Parathyroid adenoma (tissue), 2 donors: ENCODE data around the gene TMEM212.
"Not testable (repeated sequence)": the region's sequence is repeated elsewhere in the genome, so short reads cannot be mapped to it uniquely, and the experiment has no call there.

ENCODE experiments used
- H2AFZ ChIP-seq: fragments of 300-600 bp; sonication (generic); one replicate; pipeline ENCODE4 v1.7.0; 2017; ENCODE audit warnings: antibody characterized with exemption, mild to moderate bottlenecking
- H3K27ac ChIP-seq: fragments of 300-600 bp; sonication (generic); one replicate; pipeline ENCODE4 v1.7.0; 2017
- H3K27me3 ChIP-seq: fragments of 300-600 bp; sonication (generic); one replicate; pipeline ENCODE4 v1.7.0; 2017; ENCODE audit warnings: low read length; ENCODE audit not compliant: control insufficient read depth, insufficient read depth
- H3K36me3 ChIP-seq: fragments of 300-600 bp; sonication (generic); one replicate; pipeline ENCODE4 v1.7.0; 2017; ENCODE audit warnings: low read length; ENCODE audit not compliant: control insufficient read depth, insufficient read depth
- H3K4me1 ChIP-seq: fragments of 300-600 bp; sonication (generic); one replicate; pipeline ENCODE4 v1.7.0; 2017; ENCODE audit warnings: control low read depth
- H3K4me2 ChIP-seq: fragments of 300-600 bp; sonication (generic); one replicate; pipeline ENCODE4 v1.7.0; 2017; ENCODE audit warnings: low read length
- H3K4me3 ChIP-seq: fragments of 300-600 bp; sonication (generic); one replicate; pipeline ENCODE4 v1.7.0; 2017; ENCODE audit warnings: low read depth, low read length
- H3K79me2 ChIP-seq: fragments of 300-600 bp; sonication (generic); one replicate; pipeline ENCODE4 v1.7.0; 2017; ENCODE audit warnings: control low read depth
- H3K9ac ChIP-seq: fragments of 300-600 bp; sonication (generic); one replicate; pipeline ENCODE4 v1.7.0; 2017; ENCODE audit warnings: mild to moderate bottlenecking
- H3K9me3 ChIP-seq: fragments of 300-600 bp; sonication (generic); one replicate; pipeline ENCODE4 v1.7.0; 2017; ENCODE audit warnings: low read length; ENCODE audit not compliant: control insufficient read depth
- TF ChIP-seq, protein P1 (sequence below): fragments of 300-600 bp; sonication (generic); IDR thresholded peaks from one replicate; pipeline ENCODE4 v1.7.0; 2017; ENCODE audit warnings: antibody characterized with exemption, mild to moderate bottlenecking
- donor health status: primary hyperparathyroidism.

Gene TMEM212

DNA sequence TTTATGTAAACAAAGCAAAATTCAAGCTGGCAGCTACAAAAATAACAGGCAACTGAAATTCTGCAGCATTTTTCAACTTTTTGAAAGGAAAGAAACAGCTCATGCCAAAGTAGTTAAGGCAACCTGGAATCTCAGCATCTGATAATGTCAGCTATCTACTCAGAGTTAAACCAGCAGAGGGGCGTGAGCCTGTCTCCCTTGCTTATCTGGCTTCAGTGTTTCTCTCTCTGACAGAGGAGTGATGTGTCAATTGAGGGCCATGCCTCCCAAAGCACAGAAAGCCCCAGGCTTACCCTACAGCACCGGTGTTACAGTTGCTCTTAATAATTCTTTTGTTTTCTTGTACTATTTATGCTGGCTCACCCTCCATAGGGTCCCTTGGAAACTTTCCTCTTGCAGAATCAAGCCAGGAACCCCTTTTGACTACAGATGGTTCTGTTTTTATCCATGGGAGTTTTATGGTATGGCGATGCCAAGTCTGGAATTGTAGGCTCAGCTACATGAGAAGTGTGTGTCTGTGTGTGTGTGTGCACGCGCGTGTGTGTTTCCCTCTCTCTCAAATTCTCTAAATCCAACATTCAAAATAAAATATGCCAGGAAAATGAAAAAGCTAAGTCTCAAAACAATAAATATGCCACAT lies 7.3 kb downstream of the TMEM212 start:
- H3K4me1 ChIP-seq, result no peaks in the 10 kb centered on the region
- H3K4me3 ChIP-seq, result no peak overlapping the region
- peaks cover 3% of the 10 kb centered on the region for H3K9me3 ChIP-seq
- no peak overlapping the region for H3K27ac ChIP-seq
- TF ChIP-seq, protein P1, sequence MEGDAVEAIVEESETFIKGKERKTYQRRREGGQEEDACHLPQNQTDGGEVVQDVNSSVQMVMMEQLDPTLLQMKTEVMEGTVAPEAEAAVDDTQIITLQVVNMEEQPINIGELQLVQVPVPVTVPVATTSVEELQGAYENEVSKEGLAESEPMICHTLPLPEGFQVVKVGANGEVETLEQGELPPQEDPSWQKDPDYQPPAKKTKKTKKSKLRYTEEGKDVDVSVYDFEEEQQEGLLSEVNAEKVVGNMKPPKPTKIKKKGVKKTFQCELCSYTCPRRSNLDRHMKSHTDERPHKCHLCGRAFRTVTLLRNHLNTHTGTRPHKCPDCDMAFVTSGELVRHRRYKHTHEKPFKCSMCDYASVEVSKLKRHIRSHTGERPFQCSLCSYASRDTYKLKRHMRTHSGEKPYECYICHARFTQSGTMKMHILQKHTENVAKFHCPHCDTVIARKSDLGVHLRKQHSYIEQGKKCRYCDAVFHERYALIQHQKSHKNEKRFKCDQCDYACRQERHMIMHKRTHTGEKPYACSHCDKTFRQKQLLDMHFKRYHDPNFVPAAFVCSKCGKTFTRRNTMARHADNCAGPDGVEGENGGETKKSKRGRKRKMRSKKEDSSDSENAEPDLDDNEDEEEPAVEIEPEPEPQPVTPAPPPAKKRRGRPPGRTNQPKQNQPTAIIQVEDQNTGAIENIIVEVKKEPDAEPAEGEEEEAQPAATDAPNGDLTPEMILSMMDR, result no peak
- H3K36me3 ChIP-seq, result no peaks in the 10 kb centered on the region
- H2AFZ ChIP-seq, result no peak overlapping the region
- H3K9ac ChIP-seq, result no peak overlapping the region
- no peaks in the 10 kb centered on the region for H3K27me3 ChIP-seq
- no peak overlapping the region for H3K4me2 ChIP-seq
- no peaks in the 10 kb centered on the region for H3K79me2 ChIP-seq

DNA sequence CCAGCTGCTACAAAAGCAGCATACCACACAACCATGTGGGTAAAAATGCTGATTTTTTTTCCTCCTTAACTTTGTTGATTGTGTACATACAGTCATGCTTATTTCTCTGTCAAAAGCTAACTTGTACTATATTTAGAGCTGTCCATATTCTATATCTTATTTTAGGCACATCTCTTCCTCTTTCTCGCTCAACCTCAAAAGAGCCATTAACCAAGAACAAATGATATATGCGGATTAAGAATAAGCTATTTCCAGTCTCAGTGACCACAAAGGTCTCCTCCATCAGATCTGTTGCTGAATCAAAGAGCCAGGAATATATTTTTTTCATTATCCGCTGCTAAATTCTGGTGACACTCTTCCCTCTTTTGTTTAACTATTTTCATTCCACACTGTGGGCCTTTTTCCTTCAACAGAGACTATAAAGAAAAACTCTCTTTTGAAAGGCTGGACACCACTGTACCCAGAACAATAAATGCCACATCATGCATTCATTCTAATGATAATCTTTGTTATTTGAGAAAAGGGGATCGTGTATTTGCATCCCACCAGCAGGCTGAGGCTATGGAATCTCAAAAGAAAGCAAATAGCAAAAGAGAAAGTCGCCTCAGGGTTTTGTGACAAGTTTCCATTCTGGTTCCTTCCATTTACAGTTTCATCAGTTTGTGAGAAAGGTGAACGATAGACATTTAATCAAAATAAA lies 8.0 kb downstream of the TMEM212 start:
- Histone ChIP-seq H3K27me3 (no peaks in the 10 kb centered on the region), H3K27ac (no peak overlapping the region), H3K4me3 (no peak overlapping the region), H3K79me2 (no peaks in the 10 kb centered on the region), H3K9ac (no peak overlapping the region), H3K9me3 (peaks cover 3% of the 10 kb centered on the region), H2AFZ (no peak overlapping the region), H3K36me3 (no peaks in the 10 kb centered on the region), H3K4me2 (no peak overlapping the region), H3K4me1 (no peaks in the 10 kb centered on the region)
- TF ChIP-seq, protein P1, result no peak

DNA sequence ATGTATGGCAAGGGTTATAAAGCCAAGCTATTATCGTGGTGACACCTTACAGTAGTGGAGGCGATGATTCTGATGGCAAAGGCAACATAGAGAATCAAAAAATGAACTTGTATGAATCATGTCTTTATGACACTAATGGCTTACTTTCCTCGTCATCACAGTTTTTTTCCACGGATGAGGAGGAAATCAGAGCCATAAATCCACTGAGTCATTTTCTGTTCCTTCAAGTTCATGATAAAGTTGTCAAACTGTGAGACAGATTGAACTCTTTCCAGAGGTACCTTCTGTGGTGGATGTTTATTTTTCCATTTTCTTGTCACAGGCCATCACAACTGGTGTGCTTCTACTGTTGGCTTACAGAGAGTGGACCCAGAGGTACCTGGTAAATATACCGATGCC lies 8.5 kb downstream of the TMEM212 start:
- Histone ChIP-seq H3K27me3 (no peaks in the 10 kb centered on the region), H3K9me3 (peaks cover 3% of the 10 kb centered on the region), H3K36me3 (no peaks in the 10 kb centered on the region), H3K4me3 (no peak overlapping the region), H3K4me1 (no peaks in the 10 kb centered on the region), H3K79me2 (no peaks in the 10 kb centered on the region), H3K9ac (no peak overlapping the region), H3K4me2 (no peak overlapping the region), H3K27ac (no peak overlapping the region), H2AFZ (no peak overlapping the region)
- TF ChIP-seq, protein P1, result no peak

DNA sequence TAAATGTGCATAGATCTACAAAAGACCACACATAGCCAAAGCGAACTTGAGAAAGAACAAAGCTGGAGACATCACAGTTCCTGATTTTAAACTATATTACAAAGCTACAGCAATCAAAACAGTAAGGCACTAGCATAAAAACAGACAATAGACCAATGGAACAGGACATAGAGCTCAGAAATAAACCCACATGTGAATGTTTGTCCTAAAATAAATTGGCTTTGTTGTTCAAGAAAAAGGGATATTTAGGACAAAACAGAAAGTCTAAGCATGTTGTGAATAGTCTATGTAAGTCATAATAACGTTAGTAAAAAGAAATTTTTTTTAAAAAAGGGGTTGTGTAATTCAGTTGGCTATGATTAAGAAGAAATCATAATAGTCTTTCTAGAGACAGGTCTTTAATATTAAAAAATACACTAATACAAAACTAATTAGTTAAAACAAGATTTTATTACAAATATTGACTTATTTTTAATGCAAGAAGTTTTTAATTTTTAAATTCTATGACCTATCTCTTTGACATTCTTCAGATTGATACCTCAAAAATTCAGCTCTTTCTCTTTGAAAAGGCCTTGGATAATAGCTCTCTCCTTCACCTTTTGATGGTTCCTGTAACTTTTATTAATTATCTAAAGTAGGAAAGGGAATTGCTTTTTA lies 11.6 kb downstream of the TMEM212 start:
- no peak overlapping the region for H3K4me3 ChIP-seq
- no peaks in the 10 kb centered on the region for H3K27me3 ChIP-seq
- TF ChIP-seq, protein P1, result no peak
- H3K4me2 ChIP-seq, result no peak overlapping the region
- no peak overlapping the region for H3K27ac ChIP-seq
- no peak overlapping the region for H2AFZ ChIP-seq
- no peaks in the 10 kb centered on the region for H3K4me1 ChIP-seq
- H3K79me2 ChIP-seq, result no peaks in the 10 kb centered on the region
- peaks cover 3% of the 10 kb centered on the region for H3K9me3 ChIP-seq
- no peak overlapping the region for H3K9ac ChIP-seq
- H3K36me3 ChIP-seq, result no peaks in the 10 kb centered on the region

DNA sequence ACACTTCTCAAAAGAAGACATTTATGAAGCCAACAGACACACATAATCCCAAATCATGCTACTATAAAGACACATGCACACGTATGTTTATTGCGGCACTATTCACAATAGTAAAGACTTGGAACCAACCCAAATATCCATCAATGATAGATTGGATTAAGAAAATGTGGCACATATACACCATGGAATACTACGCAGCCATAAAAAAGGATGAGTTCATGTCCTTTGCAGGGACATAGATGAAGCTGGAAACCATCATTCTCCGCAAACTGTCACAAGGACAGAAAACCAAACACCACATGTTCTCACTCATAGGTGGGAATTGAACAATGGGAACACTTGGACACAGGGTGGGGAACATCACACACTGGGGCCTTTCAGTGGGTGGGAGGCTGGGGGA lies 15.6 kb downstream of the TMEM212 start:
- H3K27me3 ChIP-seq, H3K4me3 ChIP-seq, H3K9me3 ChIP-seq, H3K4me2 ChIP-seq, H3K4me1 ChIP-seq, H3K27ac ChIP-seq, H2AFZ ChIP-seq, H3K36me3 ChIP-seq, H3K9ac ChIP-seq, H3K79me2 ChIP-seq: not testable (repeated sequence)
